T47D (cell line): ENCODE data around the gene NPAS3.

Experiments
- DNase-seq, 2 experiments: peaks; one replicate each; pipeline versions ENCODE4 v3.0.0 to v3.0.0-alpha.2; 2011 to 2012; ENCODE audit warnings: low read depth in 1 of 2, low spot score in 1 of 2
- JUND ChIP-seq: IDR thresholded peaks from 2 replicates; pipeline ENCODE4 v1.6.1; 2012; ENCODE audit warnings: low read depth
- in situ Hi-C: cut with HindIII; loops from 2 replicates; pipeline ENCODE4 v1.10.0; 2016; ENCODE audit warnings: low sequenced_read_pairs, low pct_unique_long_range_greater_than_20kb

Gene NPAS3

DNA sequence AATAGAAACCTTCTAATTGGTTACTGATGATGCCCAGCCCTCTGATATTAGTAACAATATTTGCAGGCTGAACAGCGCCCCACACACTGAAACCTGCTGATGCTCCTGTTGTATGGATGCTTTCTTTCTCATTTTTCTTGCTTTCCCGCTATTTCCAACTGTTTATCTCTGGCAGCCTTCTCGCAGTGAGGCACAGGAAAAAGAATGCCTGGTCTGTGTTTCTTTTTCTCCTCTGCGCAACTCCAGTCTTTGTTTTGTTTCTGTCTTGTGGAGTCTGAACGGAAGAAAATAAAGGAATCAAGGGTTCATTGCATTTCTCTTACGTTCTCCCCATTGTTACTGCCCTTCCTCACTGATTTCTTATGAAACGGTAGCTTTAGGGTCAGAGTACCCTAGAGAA lies 561.0 kb downstream of the NPAS3 start:
- in situ Hi-C loops: no loop called here
- DNase-seq: no peak
- no peak for TF ChIP-seq JUND

DNA sequence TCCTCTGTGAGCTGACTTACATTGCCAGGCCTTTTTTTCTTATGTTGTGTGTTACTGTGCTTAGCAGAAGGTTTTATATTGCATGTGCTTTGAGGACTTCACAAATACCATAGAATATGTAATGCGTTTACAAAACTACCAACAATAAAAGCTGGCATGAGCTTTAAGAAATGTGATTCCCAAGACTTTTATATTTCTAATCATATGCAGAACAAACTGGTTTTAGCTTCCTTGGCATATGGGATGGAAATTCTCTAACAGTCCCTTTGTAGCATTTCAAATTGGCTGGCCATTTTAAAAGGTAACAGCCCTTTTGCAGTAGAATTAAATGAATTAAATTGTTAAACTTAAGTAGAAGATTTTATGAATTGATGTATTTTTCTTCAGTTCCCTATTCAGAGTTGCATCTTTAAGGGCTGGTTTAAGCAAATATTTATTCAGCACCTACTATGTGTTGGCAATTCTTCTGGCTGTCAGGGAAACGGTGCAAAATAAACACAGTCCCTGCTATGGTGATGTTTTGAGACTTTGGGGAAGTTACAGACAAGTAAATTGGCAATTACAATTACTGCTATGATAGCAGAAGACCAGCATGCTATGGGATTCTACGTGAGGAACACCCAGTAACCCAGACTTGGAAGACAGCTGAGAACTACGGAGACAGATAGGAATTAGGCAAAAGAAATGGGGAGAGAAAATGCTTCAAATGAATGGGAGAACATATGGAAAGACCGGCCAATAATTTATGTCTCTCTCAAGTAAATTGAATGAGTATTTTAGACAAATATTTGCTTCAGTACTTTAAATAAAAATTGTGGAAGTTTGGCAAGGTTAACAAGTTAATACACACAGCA lies 565.8 kb downstream of the NPAS3 start:
- no peak for DNase-seq
- in situ Hi-C loops: no loop called here
- no peak for TF ChIP-seq JUND

DNA sequence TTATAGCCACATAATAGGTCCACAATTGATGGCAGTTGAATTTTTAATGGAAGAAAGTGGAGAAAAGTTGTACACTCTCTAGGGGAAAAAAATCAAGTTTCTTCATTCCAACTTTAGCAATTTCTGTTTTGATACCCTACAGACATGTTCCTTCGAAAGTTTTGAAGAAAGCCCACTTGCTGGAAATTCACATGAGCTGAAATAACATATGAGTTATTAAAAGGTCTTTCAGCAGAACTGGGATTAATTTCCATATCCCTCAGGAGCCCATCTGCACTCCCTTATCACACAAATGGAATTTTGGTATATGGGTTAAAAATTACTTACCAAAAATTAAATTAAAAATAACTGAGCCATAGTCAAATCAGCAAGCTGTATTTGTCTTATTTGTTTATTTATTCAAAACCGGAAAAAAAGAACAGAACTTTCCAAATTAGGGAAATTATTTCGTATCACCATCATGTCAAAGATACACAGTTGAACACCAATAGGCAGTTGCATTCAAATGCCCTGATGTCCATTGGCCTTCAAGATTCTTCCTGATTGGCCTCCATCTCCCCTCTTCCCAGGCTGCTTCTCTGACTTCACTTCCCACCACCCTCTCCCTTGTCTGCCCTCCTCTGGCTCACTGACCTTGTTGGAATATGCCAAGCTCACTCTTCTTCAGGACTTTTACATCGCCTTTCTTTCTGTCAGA lies 566.7 kb downstream of the NPAS3 start:
- DNase-seq: no peak
- in situ Hi-C loops: no loop called here
- no peak for TF ChIP-seq JUND

DNA sequence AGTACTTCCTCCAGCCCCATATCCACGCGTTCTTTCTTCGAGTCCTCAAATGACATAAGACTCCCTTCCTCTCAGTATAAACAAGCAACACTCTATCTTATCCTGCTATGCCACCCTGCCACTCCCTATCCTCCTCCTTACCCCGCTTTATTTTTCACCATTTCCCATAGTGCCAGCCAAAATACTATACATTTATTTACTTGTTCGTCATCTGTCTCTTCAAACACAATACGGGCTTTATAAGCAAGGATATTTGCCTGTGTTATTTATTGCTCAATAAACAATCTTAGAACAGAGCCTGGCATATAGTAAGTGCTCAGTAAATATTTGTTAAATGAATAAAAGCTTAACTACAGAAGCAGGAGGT lies 567.3 kb downstream of the NPAS3 start:
- in situ Hi-C loops: no loop called here

DNA sequence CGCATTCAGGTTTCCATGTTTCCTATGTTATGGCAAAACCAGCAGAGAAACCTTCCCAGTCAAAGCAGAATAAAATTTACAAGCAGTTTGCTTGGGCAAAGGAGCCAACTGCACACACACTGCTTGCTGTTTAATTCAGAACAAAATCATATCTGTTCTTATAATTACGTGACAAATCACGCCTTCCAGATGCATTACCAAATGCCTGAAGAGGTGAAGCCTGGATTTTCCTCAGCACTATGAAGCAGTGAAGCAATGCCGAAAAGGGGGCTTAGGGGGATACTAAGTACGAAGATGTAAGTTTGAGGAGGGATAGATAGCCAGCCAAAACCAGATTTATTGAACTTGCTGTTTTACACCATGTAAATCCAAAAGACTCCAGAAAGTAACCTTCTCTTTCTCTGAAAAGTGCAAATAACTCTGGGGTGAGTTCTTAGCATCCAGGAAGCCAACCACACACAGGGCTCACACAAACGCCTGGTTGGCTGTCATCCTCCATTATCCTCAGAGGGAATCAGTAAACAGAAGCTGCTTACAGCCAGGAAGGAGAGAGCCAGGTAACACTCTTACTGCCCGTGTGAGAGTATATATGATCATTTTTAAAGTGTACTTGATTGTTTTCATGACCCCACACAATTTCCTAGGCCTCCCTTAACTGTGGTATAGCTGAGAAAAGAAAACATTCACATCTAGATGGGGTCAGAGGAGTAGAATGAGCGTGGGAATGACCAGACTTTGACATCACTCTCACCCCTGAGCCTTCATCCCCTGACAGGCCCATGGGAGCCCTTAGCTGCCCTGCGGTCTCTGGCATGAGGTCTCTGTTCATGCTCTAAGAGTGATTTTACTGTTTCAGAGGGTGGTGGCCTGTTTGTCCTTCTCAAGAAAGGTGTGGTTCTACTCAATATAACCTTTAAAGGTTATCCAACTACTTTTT lies 569.7 kb downstream of the NPAS3 start:
- in situ Hi-C loops: no loop called here
- TF ChIP-seq JUND: no peak
- no peak for DNase-seq

More for the DNA sequence above, 567.3 kb downstream of the NPAS3 start:
- TF ChIP-seq JUND: no peak
- peak in 1 of 2 experiments; percentile 14 for DNase-seq

DNA sequence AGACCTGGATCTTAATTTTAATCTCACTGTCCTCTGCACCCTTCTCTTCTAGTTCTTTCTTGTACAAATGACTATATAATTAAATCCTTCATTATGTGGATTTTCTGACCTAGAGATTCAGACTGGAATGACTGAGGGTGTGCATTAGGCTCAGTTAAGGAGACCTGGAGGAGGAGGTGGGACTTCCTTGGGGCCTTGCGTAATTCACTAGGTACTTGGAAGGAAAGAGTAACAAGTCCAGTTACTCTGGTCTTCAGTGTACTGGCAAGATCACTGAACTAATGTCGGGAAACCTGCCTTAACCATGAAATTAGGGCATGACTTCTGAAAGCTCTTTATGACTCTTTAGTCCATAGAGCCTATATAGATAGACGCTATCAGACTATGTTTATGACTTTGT lies 570.8 kb downstream of the NPAS3 start:
- in situ Hi-C loops: no loop called here
- TF ChIP-seq JUND: no peak
- peak in 1 of 2 experiments; percentile 16 for DNase-seq

DNA sequence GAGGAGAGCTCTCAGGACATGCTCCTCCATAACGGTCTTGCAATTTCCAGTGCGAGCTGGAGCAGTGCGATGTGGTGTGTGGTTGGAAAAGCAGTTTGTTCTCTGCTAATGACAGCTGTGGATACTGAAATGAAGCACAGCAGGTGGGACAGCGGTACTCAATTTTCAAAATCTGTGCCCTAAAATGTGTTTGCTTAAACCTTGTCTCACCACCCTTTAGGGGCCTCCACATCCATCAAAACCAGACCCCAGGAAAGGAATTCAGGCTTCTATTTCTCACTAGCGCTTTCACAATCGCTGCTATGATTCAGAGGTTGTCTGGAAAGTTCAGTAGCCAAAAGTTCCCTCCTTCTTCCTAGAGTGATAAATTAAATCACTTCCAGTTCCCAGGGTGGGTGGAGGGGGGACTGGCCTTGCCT lies 571.4 kb downstream of the NPAS3 start:
- no peak for TF ChIP-seq JUND
- in situ Hi-C loops: no loop called here
- no peak for DNase-seq

DNA sequence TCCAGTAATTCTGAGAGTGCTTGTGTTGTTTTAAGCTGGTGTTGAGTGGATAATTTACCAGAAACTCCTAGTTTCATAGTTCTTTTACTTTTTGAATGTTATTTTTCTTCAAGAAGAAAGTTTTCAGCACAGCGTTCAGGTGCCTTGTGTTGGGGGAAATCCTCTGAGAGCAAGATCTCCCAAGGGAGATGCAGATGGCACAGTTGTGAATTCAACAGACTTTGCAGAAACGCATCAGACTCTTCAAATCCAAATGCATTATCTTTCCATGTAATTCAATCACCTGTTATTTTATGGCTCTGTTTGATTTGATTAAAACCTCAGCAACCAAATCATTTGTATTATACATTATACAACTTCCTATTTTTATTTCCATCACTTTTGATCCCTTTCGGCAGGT lies 572.3 kb downstream of the NPAS3 start:
- no peak for DNase-seq
- no peak for TF ChIP-seq JUND
- in situ Hi-C loops: no loop called here

DNA sequence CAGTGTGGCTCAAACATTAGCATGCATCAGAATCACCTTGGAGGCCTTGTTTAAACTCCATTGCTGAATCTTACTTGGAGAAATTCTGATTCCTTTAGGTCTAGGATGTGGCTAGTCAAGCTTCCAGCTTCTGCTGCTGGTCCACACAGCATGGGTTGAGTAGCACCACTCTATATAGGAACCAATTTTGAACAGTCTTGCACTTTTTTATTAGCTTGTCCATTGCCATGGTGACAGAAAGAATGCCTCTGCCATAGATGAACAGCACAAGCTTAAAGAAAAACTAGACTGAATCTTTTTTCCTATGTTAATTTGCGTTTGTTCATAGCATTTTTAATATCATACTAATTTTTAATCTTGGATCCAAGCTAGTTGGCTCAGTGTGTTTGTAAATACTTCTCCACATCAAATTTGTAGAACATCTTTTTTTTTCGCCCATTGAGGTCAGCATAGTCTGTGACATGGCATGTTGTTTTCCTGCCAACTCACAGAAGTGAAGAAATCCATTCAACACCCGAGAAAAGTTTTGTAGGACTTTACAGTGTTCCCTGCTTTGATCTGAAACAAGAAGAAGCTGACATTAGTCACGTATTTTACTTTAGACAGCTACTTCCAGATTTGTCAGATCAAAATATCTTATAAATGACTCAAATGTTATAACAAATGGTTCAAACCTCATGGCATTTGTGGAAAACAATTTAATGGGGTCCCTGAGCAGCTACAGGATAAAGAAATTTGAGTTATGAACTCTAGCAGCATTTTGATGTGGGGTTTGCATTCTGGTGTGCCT lies 573.4 kb downstream of the NPAS3 start:
- in situ Hi-C loops: no loop called here
- no peak for TF ChIP-seq JUND

DNA sequence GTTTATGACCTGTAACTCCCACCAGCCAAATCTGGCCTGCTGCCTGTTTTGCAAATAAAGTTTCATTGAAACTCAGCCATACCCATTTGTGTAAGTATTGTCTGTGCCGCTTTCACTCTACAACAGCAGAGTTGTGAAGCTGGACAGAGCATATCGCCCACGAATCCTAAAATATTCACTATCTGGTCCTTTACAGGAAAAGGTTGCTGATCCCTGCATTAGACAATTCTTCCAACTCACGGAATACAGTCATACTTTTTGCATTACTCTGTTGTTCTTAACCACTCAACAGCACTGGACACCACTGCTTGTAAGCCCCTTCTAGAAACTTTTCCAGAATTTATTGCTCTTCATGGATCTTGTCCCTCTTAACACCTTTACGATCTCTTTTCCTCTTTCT lies 576.8 kb downstream of the NPAS3 start:
- no peak for TF ChIP-seq JUND
- DNase-seq: no peak
- in situ Hi-C loops: no loop called here

More for the DNA sequence above, 573.4 kb downstream of the NPAS3 start:
- no peak for DNase-seq

DNA sequence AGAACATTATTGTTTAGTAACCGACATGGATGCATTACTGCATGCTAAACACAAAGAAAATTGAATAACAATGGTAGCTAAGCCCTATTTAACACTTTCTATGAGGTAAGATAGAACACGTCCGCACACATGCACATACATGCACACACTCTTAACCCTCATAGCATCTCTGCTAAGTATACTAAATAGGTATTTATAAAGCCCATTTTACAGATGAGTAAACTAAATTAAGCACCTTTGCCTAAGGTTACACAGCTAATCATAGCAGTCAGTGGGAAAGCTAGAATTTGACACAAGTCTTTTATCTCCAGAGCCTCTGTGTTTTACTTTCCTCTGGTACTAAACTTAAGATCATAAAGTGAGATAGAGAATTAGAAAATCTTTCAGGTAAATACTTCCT lies 577.2 kb downstream of the NPAS3 start:
- DNase-seq: no peak
- no peak for TF ChIP-seq JUND
- in situ Hi-C loops: no loop called here

DNA sequence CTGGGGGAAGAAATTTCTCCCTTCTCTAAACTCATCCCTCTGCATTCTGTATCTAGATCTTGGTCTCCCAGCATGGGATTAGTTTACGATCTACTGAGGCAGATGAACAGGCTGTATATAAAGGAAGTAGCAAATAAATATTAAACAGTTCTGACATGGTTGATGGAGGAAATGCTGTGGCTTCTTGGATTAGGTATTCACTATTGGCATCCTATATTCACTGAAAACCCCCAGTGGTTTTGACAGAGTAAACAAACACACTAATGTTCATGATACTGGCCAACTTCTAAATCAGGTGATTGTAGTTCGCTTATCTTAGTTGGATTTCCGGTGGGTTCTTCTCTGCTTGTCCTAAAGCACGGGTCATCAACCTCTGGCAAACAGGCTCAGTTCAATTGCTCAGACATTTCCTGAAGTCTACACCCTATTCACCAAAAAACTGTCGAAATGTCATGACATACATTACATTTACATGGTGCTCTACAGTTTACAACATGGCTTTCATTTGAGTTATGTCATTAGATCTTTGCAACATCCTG lies 578.3 kb downstream of the NPAS3 start:
- in situ Hi-C loops: no loop called here
- TF ChIP-seq JUND: no peak
- DNase-seq: no peak
